Coronary artery (tissue), 2 donors: Measurements from ENCODE around the gene LYRM4.

Experiments used
- DNase-seq: peaks from one replicate; pipeline ENCODE4 v3.0.0-alpha.2; 2017; ENCODE audit warnings: low spot score
- H3K27ac ChIP-seq, 2 donors: fragments of 200-600 bp; sonication (generic); one replicate each; pipeline ENCODE4 v1.5.1; 2016 to 2019
- H3K4me3 ChIP-seq: fragments of 200-600 bp; sonication (generic); 2 replicates; pipeline ENCODE4 v1.5.1; 2016; ENCODE audit warnings: mild to moderate bottlenecking, moderate library complexity
- CTCF ChIP-seq: fragments of 200-600 bp; sonication (generic); IDR thresholded peaks from one replicate; pipeline ENCODE4 v1.5.1; 2019; ENCODE audit warnings: antibody characterized with exemption

The LYRM4 gene

GRCh38 chr6:5081182-5081581, 179.6 kb downstream of the LYRM4 start:
- H3K27ac ChIP-seq = no peak overlapping the region
- TF ChIP-seq CTCF = no peak
- no peak overlapping the region for H3K4me3 ChIP-seq
- no peak for DNase-seq

- TF ChIP-seq CTCF = no peak
- Histone ChIP-seq H3K27ac (no peak overlapping the region), H3K4me3 (no peak overlapping the region)
- DNase-seq = no peak
Observed at GRCh38 chr6:5080574-5080973, 180.2 kb downstream of the LYRM4 start.

DNA sequence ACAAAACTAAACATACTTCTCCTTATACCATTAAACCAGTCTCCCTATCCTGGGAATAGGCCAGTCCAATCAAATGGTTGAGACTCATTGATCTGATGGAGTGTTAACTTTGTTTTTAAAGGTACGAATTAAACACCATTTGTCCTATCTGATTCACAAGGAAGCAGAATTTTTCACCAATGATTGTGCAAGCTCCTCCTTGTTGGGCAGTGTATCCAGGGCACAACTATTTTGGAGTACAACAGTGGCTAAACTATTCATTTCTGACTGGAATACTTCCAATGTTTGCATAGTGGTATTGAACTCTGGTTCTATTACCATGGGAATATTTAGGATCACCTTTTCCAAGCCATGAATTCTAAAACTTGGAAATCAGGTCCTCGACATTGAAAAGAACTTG, 181.1 kb downstream of the LYRM4 start:
- H3K27ac ChIP-seq = no peak overlapping the region
- H3K4me3 ChIP-seq = no peak overlapping the region
- no peak for DNase-seq
- TF ChIP-seq CTCF = no peak

GRCh38 chr6:5078121-5078669, 182.6 kb downstream of the LYRM4 start:
- no peak for TF ChIP-seq CTCF
- Histone ChIP-seq H3K4me3 (no peak overlapping the region), H3K27ac (no peak overlapping the region)
- DNase-seq = no peak

GRCh38 chr6:5076931-5077330, 183.8 kb downstream of the LYRM4 start:
- no peak for DNase-seq
- no peak for TF ChIP-seq CTCF
- Histone ChIP-seq H3K27ac (no peak overlapping the region), H3K4me3 (no peak overlapping the region)

GRCh38 chr6:5073992-5074391, 186.8 kb downstream of the LYRM4 start:
- DNase-seq = no peak
- Histone ChIP-seq H3K27ac (no peak overlapping the region), H3K4me3 (no peak overlapping the region)
- no peak for TF ChIP-seq CTCF

GRCh38 chr6:5072440-5072839, 188.3 kb downstream of the LYRM4 start:
- TF ChIP-seq CTCF = no peak
- no peak for DNase-seq
- Histone ChIP-seq H3K27ac (no peak overlapping the region), H3K4me3 (no peak overlapping the region)
